Left kidney (tissue), 2 donors: Measurements from ENCODE around the gene SINHCAF. TPM values are rescaled to one million over a fixed set of nuclear protein-coding genes. Genes with fewer than 3 reads are reported as not detected.
"Not testable (repeated sequence)": the region's sequence is repeated elsewhere in the genome, so short reads cannot be mapped to it uniquely, and the experiment has no call there.

ENCODE experiments used
- DNase-seq: peaks from one replicate; pipeline ENCODE4 v3.0.0-alpha.2; 2013
- polyA plus RNA-seq: library from polyadenylated mRNA; unstranded; fragments of 120-200 nt; gene quantifications from one replicate; pipeline ENCODE4 v1.2.1, GENCODE V29; 2013; ENCODE audit not compliant: insufficient read length

SINHCAF gene
- polyA plus RNA-seq, 1 donor, result 311 TPM

DNA sequence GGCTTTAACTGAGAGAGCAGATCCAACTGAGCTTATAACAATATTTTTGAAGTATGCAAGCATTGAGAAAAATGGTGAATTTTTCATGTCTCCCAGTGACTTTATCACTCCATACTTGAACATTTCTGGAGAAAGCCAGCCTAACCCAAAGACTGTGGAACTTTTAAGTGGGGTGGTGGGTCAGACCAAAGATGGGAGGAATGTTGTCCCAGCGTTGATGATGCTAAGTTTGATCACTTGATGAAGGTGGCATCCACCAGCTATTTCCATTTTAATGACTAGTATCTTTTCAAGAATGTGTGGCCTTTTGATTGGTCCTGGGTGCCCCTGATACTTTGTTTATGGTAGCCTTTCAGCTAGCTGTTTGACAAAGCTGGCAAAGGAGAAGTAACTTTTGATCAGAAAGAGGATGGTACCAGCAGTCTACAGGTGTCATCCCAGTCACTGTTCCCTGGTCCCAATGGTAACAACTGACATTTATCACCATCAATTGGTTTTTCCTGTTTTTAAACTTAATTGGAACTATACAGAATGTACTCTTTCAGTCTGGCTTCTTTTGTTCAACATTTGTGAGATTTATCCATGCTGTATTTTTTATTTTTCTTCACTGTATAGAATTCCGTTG is 14.2 kb downstream of the SINHCAF start:
- DNase-seq, result no peak

DNA sequence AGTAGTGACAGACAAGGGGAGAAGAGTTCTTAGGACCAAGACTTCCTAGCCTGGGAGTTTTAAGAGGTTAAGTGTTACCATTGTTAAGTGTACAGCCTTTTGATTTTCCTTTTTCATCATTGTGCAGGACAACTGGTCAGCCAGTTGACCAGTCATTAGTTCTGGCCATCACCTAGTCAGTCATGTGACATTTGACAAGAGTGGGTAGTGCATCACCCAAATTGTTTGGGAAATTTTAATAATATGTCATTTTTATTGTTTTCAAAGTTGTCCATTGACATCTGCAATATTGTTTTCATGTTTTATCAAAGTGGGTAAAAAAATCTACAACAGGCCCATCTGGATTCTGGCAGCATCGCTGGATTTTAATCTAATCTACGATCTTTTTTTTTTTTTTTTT is 15.5 kb downstream of the SINHCAF start:
- no peak for DNase-seq

DNA sequence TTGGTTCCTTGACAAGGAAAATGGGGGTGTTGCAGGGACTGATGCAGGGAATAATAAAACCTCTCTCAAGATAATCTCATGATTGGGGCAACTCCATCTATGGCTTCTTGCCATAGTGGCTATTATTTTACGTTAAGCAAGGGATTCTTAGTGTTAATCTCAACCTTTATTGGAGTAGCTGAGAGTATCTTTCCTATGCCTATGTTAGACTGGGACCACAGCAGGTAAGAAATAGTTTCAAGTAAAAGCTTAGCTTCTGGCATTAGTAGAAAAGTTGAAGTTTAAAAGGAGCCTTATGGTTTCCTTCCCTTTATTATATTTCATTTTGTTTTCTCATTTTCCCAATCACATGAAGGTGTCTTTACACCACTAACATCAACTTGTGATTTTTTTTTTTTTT is 16.7 kb downstream of the SINHCAF start:
- DNase-seq, result no peak

DNA sequence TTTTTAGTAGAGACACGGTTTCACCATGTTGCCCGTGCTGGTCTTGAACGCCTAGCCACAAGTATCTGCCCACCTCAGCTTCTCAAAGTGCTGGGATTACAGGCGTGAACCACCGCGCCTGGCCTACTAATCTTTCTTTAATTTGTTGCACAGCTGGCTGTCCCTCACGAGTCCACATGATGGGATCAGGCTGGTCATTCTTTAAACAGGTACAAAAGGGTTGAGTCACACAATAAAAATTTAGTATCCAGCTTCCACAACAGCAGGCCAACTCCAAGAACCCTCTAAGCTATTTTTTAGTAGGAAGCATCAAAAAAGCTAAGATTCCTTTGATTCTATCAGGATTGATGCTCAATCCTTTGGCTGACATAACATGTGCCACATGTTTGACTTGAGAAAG is 17.8 kb downstream of the SINHCAF start:
- DNase-seq, result no peak

DNA sequence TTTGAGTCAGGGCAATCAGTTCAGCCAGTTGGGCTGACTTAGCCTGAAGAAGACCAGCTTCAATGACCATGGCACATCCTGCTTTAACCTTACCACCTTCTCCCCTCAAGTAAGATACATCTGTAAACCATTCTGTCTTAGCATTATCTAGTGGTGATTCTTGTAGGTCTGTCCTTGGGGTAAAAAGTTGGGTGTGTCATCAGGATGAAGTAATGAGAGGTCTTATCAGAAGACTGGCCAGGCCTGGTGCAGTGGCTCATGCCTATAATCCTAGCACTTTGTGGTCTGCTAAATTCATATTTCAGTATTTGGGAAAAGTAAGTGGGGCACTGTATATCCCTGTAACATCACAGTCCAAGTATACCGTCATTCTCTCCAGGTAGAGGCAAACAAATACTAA is 19.1 kb downstream of the SINHCAF start:
- no peak for DNase-seq

DNA sequence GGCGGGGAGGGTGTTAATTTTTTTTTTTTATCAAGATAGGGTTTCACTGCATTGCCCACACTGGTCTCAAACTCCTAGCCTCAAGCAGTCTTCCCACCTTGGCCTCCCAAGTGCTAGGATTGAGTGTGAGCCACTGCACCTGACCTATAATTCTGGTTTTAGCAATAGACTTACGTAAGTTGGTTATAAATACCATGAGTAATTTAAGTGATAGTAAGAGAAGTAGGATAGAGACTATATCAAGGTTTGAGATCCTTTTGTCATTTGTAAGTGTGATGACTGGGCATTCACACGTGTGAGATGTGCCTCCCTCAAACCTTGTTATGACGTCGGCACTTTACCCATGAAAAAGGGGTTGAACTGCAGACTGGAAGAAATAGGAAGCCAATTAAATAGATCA is 22.5 kb downstream of the SINHCAF start:
- DNase-seq, result no peak

DNA sequence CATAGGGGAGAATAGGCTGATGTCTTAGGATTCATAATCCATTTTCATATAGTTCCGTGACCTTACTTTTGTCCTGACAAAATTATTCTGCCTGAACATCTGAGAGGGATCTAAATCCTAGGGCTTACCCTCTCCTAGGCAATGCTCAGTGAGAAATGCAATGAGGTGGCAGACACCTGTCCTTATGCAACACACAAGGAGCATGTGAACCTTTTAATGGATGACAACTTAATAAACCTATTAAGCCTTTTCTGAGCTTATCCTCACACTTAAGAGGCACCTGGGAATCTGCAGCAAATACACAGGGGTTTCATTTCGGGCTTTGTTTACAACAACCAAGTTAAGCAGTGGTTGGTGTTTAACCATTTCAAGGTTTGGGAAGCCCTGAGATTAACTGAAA is 24.6 kb downstream of the SINHCAF start:
- DNase-seq, result no peak

DNA sequence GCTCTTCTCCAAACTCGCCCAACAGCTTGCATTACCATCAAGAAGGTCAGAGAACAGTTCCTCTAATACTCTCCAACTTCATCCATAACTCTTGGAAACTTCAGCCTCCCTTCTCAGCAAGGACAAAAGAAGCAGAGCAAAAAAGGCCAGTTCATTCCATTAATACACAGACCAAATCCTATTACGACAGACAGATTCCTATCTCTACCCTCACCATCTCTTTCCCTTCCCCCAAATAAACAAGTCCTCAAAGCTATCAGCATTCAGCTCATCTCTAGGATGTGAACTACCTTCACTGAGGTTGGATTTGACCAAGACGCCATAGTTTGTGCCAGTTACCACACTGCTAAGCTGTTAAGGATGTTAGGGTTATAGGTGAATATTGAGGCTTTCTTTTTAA is 25.2 kb downstream of the SINHCAF start:
- no peak for DNase-seq

DNA sequence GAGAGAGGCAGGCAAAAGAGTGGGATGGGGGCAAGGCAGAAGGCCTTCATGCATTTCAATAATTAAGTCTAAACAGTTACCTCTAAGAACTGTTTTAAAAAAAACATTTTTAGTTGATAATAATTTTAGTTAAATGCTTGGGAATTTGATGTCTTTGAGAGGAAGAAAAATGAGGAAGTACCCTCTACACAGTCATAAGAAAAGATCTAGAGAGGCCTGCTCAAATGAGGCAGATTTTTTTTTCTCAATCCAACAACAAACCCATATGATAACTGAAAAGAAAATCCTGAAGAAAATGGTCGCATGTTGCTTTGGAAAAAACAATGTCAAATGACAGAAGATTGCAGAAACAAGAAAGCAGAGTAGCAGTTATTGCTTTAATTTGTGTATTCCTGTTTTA is 25.6 kb downstream of the SINHCAF start:
- no peak for DNase-seq

DNA sequence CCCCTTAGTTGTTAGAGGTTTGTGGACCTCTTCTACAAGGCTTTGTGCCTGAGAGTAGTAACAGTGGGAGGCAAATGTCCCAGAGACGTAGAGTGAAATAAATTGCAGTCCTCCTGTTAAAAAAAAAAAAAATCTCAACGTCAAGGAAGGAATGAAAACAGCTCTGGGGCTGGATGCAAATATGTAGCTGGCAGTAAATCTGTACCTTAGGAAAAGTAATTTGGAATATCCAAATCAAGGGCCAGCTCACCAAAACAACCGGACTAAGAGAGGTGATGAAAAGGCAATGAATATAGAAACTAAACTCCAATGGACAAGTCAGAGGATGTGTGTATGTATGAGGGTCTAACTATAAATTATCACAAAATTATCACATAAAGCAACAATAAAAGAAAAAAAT is 27.0 kb downstream of the SINHCAF start:
- DNase-seq, result no peak

DNA sequence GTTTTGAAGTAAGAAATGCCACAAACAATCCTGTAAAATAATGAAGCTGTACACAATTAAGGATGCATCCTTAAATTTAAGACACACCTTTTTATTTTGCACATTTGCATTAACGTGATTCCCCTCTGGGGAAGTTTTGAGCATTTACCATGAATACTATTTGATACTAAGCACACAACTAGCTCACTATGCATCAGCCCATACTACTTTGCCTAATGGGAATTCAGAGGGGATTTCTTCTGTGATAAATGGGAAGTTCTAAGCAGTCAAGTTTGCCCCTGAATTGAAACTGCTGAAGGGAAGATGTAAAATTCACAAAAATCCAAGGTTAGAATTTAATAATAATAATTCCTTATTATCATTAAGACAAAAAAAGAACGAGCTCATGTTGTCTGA is 27.4 kb downstream of the SINHCAF start:
- no peak for DNase-seq

DNA sequence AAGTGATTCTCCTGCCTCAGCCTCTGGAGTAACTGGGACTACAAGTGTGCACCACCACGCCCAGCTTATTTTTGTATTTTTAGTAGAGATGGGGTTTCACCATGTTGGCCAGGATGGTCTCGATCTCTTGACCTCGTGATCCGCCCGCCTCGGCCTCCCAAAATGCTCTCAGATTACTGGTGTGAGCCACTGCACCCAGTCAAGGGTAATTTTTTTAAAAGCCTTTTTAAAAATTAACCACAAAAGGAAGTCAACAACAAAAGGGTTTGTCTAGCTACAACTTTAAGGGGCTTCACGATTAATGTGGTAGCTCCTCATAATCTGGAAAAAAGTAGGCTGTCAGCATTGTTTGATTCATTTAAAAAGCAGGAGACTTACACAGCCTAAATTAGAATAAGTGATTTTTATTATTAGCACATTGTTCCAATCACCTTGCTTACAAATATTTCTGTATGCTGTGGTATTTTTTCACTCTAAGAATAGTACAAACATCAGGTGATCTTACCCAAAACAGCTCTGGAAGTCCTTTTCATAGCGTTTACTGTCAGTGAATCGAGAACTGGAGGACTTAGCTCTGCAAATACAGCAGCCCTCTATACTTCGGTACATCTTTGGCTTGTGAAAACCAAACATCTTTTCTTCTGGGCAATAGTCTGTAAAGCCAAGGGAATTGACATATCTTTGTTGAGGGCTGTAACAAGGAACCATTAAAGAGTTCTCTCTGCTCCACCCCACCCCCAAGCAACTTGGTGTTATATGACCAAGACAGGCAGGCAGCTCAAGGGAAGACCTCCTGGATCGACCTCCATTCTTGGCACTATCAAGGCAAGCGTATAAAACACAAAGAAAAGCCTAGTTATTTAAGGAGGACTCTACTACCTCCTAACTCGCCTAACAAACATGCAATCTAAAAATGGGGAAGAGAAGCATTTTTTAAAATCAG is 28.1 kb downstream of the SINHCAF start:
- DNase-seq, result no peak

DNA sequence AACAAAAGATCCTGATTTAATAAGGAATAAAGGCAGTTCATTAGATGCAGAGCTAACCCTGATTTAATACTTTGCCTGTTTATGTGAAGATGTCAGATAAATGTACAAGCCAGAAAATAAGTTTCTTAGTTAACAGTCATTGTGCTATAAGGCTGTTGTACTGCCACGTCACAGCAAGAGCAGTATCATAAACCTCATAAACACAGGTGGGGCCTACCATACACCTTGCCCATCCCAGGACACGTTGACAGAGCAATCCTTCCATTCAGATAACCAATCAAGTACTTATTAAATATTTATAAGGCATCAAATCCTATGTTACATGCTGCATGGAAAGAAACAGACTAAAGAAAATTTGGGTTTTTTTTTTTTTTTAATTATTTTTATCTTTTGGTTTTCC is 36.5 kb downstream of the SINHCAF start:
- DNase-seq, result no peak

DNA sequence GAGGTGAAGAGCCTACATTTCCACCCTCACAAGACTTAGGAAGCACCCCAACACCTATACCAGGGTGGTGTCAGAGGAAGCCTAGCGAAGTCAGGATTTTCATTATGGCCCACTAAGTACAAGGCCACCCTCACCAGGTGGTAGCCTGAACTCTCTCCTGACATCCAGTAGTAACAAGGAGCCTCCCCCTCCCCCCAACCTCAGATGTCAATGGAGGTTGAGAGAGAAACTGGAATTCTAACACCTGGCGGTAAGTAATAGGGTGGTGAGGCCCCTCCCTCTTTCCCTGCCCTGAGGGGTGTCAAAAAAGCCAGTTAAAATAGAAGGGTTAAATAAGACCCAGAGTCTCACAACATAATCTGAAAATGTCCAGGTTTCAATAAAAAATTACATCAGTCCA is 37.6 kb downstream of the SINHCAF start:
- no peak for DNase-seq

DNA sequence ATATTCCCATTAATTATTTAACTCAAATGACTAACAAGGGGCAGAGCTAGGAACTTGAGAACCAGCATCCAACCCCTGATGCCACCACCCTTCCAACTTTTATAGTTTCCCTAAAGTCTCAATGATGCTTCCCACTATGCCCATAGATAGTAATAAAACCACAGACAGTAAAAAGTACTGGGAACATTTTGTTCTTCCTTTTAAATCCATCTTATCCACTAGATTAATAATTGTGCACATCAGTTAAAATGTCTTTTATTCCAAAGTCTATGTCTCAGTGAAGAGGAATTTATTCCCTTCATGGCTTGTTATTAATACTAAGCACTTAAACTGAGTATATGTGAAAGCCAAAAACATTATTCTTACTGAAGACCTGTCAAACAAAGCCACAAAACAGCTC is 45.8 kb downstream of the SINHCAF start:
- DNase-seq, result no peak

DNA sequence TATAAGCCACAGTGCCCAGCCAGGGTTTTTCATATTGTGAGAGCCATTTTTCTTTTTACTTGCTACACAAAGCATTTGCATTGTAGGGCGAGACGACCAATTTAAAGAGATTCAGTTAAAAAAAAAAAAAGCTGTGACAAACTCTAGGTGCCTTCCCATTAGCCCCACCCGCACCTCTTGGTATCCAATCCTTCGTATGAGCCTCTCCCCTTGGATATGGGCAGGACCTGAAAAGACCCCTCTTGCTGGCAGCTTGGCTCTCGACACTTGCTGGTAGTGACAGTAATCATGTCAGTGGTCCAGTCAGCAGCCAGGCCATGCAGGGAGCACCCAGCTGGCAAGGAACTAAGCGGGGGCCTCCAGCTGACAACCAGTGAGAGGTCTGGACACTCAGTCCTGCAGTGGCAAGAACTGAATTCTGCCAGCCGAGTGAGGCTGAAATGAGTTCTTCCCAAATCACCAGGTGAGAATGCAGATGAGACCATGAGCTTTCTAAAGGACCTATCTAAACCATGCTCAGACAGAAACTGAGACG is 46.5 kb downstream of the SINHCAF start:
- DNase-seq, result no peak

DNA sequence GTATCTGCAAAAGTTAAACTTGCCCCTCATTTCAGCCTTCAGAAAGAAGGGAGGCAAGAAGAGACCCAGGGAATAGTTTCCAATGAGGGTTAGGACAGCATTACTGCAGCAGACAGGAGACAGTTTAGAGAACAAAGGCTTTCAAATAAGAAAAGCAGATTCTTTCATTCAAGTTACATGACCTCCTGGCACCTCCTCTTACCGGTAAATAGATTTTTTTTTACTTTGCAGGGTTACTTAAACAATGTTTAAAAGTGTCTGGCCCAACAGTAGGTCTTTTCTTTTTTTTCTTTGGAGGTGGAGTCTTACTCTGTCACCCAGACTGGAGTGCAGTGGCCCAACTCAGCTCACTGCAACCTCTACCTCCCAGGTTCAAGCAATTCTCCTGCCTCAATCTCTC is 47.1 kb downstream of the SINHCAF start:
- no peak for DNase-seq

DNA sequence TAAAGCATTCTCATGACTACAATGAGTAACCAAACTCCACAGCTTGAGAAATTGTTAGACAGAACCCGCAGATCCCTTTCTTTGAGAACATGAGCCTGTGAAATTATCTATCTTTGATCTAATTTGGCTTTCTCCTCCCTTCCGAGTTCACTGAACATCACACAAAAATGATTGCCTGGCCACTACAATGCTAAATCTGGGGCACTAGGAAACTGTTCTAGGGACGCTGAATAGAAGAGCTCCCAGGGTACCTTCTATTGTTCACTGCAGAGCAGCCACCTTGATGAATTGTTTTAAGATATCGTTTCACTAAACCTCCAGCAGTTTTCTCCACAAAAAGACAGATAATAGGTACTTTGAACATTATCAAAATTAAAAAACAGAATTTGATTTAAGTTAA is 47.5 kb downstream of the SINHCAF start:
- DNase-seq, result no peak

DNA sequence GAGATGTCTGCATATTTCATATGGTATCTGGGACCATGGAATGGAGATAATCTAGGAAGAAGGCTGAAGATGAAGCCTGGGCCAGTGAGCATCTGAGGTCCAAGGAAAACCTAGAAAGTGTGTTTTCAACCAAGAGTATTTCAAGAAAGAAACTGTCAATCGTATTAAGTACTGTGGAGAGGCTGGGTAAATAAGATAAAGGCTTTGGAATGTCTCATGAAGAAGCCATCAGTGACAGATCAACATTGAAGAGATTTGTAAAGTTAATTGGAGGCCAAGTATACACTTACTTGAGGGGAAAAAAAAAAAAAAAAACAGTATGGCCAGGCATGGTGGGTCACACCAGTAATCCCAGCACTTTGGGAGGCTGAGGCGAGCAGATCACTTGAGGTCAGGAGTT is 48.9 kb downstream of the SINHCAF start:
- DNase-seq, result no peak

DNA sequence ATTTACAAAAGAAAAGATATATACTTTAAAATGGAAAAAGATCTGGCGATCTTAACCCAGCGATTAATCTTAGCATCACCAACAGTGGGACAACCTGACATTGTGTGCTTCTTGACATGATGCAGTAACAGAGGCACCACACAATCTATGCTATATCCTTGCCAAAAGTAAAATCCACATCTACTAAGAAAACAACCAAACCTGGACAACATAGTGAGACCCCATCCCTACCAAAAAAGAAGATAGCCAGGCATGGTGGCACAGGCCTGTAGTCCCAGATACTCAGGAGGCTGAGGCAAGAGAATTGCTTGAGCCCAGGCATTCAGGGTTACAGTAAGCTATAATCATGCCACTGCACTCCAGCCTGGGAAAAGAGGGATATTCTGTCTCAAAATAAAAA is 50.5 kb downstream of the SINHCAF start:
- no peak for DNase-seq

DNA sequence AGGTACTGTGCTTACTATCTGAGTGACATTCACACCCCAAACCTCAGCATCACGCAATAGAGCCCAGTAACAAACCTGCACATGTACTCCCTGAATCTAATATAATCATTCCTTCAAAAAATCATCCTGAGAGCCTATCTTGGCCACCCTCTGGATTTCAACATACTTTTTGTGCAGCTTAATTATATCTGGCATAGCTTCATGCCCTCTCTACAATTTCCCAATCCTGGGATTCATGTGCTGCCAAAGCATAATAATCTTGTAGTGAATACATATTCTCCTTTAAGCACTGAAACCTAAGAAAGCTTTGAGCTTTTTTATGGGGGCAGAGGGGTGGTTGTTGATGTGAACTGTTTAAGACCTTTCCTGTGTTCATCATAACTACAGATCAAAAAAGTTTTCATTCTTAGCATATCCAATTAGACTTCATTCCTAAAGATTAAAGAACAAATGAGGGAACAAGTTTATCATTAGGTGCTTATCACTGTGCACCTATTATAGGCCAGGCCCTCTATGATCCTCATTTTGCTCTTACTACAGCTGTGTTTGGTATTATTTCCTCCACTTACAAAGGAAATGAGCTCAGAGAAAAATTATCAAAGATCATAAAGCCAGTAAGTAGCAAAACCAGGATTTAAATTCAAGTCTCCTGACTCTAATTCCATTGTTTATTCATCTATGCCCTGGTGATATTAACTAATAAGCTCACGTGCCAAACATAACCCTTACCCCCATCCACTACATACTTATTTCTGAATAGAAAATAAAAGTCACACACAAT is 51.2 kb downstream of the SINHCAF start:
- DNase-seq, result no peak

DNA sequence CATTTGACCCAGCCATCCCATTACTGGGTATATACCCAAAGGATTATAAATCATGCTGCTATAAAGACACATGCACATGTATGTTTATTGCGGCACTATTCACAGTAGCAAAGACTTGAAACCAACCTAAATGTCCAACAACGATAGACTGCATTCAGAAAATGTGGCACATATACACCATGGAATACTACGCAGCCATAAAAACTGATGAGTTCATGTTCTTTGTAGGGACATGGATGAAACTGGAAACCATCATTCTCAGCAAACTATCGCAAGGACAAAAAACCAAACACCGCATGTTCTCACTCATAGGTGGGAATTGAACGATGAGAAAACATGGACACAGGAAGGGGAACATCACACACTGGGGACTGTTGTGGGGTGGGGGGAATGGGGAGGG is 52.2 kb downstream of the SINHCAF start:
- DNase-seq, result not testable (repeated sequence)
